ENCODE results near the gene VPS13D. TPM values are rescaled to one million over a fixed set of nuclear protein-coding genes. Genes with fewer than 3 reads are reported as not detected.

VPS13D gene
- total RNA-seq, 1 donor from 2014 or later: 81.7 TPM

DNA sequence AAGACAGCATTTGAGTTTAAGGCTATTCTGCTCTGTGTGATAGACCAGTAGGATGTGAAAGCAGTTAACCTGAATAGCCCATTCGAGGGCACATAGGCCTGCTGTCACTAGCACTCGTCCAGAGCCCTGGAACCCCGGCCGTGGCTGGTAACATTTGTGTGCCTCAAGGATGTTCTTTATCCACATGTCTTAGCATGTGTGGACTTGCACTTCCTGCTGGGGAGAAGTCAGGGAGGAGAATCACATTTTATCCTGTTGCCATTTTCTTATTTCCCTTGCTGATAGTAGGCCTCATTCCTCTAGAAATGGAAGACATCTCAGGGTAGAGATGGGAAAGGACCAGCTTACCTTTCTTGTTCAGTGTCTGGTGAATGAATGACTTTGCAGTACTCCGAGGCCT, 54.7 kb downstream of the VPS13D start:
- intact Hi-C loops (cut with DNase I): no loop called here
- DNase-seq: no peak
- Histone ChIP-seq H3K36me3 (peaks cover 91% of the 10 kb centered on the region), H3K4me1 (no peaks in the 10 kb centered on the region), H3K27me3 (ENCODE audit: low read depth) (no peaks in the 10 kb centered on the region), H3K27ac (no peak overlapping the region), H3K4me3 (no peak overlapping the region), H3K9me3 (no peaks in the 10 kb centered on the region)
- ATAC-seq: no peak
- TF ChIP-seq, protein P1, sequence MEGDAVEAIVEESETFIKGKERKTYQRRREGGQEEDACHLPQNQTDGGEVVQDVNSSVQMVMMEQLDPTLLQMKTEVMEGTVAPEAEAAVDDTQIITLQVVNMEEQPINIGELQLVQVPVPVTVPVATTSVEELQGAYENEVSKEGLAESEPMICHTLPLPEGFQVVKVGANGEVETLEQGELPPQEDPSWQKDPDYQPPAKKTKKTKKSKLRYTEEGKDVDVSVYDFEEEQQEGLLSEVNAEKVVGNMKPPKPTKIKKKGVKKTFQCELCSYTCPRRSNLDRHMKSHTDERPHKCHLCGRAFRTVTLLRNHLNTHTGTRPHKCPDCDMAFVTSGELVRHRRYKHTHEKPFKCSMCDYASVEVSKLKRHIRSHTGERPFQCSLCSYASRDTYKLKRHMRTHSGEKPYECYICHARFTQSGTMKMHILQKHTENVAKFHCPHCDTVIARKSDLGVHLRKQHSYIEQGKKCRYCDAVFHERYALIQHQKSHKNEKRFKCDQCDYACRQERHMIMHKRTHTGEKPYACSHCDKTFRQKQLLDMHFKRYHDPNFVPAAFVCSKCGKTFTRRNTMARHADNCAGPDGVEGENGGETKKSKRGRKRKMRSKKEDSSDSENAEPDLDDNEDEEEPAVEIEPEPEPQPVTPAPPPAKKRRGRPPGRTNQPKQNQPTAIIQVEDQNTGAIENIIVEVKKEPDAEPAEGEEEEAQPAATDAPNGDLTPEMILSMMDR (IDR thresholded peaks at IDR 0.05): no peak

DNA sequence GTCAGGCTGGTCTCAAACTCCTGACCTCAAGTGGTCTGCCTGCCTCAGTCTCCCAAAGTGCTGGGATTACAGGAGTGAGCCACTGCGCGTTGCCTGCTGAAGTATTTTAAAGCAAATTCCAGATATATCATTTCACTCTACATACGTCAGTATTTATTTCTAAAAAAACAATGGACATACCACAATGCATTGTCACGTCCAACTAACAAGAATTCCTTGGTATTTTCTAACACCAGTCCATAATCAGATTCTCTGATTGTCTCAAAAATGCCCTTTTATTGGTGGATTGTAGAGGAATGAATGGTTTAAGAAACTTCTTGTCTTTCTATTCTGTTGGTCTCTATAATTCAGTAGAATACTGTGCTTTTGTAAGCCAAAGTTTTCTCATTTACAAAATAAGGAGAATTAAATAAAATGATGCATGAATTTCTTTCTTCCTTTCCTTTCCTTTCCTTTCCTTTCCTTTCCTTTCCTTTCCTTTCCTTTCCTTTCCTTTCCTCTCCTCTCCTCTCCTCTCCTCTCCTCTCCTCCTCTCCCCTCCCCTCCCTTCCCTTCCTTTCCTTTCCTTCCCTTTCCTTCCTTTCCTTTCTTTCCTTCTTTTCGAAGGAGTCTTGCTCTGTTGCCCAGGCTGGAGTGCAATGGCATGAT, 55.8 kb downstream of the VPS13D start:
- Histone ChIP-seq H3K9me3 (no peaks in the 10 kb centered on the region), H3K4me1 (no peaks in the 10 kb centered on the region), H3K4me3 (no peak overlapping the region), H3K27ac (no peak overlapping the region), H3K27me3 (ENCODE audit: low read depth) (no peaks in the 10 kb centered on the region), H3K36me3 (peaks cover 91% of the 10 kb centered on the region)
- ATAC-seq (no peak), DNase-seq (no peak)
- TF ChIP-seq, protein P1 (IDR thresholded peaks at IDR 0.05): no peak
- intact Hi-C loops (cut with DNase I): no loop called here

DNA sequence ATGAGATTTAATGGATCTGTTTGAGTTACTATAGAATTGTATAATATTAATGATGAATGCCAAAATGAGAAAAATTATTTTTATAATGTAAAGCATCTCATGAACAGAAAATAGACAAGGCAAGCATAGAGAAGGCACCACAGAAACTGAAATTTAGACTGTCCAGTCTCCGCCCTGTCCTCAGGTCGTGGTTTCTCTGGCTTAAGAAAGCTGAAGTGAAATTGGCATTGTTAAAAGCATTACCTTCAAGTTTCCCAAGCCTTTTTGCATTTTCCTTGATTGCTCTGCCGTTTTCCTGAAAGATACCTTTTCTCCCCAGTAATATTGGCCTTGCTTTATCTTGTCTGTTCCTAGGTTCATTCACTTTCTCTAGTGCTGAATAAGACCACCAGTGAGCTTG, 58.0 kb downstream of the VPS13D start:
- H3K4me3 ChIP-seq: no peak overlapping the region
- no peak overlapping the region for H3K27ac ChIP-seq
- DNase-seq (no peak), ATAC-seq (no peak)
- no peaks in the 10 kb centered on the region for H3K27me3 ChIP-seq (ENCODE audit: low read depth)
- TF ChIP-seq, protein P1 (IDR thresholded peaks at IDR 0.05): no peak
- no peaks in the 10 kb centered on the region for H3K9me3 ChIP-seq
- H3K4me1 ChIP-seq: no peaks in the 10 kb centered on the region
- H3K36me3 ChIP-seq: peaks cover 91% of the 10 kb centered on the region
- intact Hi-C loops (cut with DNase I): no loop called here

DNA sequence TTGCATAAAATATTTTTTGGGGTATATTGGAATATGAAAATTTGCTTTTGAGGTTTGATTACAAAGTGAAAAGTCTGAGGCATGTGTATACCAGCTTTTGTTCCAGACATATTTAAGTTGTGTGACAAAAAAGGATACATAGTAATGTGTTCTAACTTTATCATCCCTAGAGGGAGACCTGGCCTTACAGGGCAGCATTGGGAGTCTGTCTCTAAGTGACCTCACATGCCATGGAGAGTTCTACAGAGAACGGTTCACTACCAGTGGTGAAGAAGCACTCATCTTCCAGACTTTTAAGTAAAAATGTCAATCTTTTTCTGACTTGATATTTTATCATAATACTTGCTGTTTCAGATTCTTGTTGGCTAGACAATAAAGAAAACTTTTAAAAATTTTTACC, 61.0 kb downstream of the VPS13D start:
- no peak overlapping the region for H3K4me3 ChIP-seq
- no peaks in the 10 kb centered on the region for H3K9me3 ChIP-seq
- intact Hi-C loops (cut with DNase I): no loop called here
- ATAC-seq (no peak), DNase-seq (no peak)
- no peaks in the 10 kb centered on the region for H3K27me3 ChIP-seq (ENCODE audit: low read depth)
- H3K4me1 ChIP-seq: no peaks in the 10 kb centered on the region
- H3K36me3 ChIP-seq: peaks cover 92% of the 10 kb centered on the region
- TF ChIP-seq, protein P1 (IDR thresholded peaks at IDR 0.05): no peak
- H3K27ac ChIP-seq: no peak overlapping the region

DNA sequence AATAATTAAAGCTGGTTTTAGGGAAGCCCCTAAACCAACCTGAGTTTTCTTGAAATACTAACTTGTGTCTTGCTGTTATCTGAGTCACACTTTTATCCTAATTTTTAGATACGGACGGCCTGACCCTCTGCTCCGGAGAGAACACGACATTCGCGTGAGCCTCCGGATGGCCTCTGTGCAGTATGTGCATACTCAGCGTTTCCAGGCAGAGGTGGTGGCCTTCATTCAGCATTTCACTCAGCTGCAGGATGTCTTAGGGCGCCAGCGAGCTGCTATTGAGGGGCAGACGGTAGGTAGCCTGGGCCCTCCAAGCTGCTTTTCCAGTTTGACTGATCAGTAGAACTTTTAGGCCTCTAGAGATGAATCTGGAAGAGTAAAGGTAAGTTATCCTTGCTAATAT, 63.6 kb downstream of the VPS13D start:
- intact Hi-C loops (cut with DNase I): no loop called here
- no peak overlapping the region for H3K27ac ChIP-seq
- H3K27me3 ChIP-seq (ENCODE audit: low read depth): no peaks in the 10 kb centered on the region
- no peak overlapping the region for H3K4me3 ChIP-seq
- DNase-seq: no peak
- TF ChIP-seq, protein P1 (IDR thresholded peaks at IDR 0.05): no peak
- H3K4me1 ChIP-seq: no peaks in the 10 kb centered on the region
- ATAC-seq: no peak
- H3K9me3 ChIP-seq: no peaks in the 10 kb centered on the region
- H3K36me3 ChIP-seq: peaks cover 93% of the 10 kb centered on the region

Measured in lower lobe of right lung (tissue), 2 donors.